Measurements from ENCODE around the gene TECPR1.

TECPR1 gene

DNA sequence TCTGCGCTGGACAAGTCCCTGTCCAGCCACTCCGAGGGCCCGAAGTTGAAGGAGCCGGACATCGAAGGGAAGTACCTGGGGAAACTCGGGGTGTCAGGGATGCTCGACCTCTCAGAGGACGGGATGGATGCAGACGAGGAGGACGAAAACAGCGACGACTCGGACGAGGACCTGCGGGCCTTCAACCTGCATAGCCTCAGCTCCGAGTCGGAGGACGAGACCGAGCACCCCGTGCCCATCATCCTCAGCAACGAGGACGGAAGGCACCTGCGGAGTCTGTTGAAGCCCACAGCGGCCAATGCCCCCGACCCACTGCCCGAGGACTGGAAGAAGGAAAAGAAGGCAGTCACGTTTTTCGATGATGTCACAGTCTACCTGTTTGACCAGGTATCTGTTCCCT lies 57.8 kb downstream of the TECPR1 start:
- Histone ChIP-seq H3F3A (ENCODE audit: insufficient read depth, low read length) (no peaks in the 10 kb centered on the region), H3K27me3 (replicated peaks; ENCODE audit: insufficient read depth, low read length) (no peaks in the 10 kb centered on the region), H4K20me1 (ENCODE audit: insufficient read depth, low read length) (no peaks in the 10 kb centered on the region), H2AFZ (ENCODE audit: low read length) (no peak overlapping the region), H3K4me2 (ENCODE audit: low read depth, low read length) (no peak overlapping the region), H3K4me3 (ENCODE audit: low read length) (no peak overlapping the region), H3K9ac (ENCODE audit: low read length) (no peak overlapping the region), H3K9me2 (replicated peaks; ENCODE audit: insufficient read depth, low read length) (no peaks in the 10 kb centered on the region), H3K4me1 (ENCODE audit: low read length) (no peaks in the 10 kb centered on the region), H3K36me3 (replicated peaks; ENCODE audit: insufficient read depth, low read length) (no peaks in the 10 kb centered on the region; the same call in 1 of the 2 replicates), H3K27ac (ENCODE audit: low read length) (no peak overlapping the region), H3K9me3 (replicated peaks; ENCODE audit: insufficient read depth, low read length) (no peaks in the 10 kb centered on the region), H3K79me2 (ENCODE audit: low read length) (peaks cover 7% of the 10 kb centered on the region; the same call in 1 of the 2 replicates)
- TF ChIP-seq EZH2 (optimal IDR thresholded peaks at IDR 0.05; ENCODE audit: low read depth, low read length): no peak
- no peak for TF ChIP-seq EZH2phosphoT487 (IDR thresholded peaks at IDR 0.05; ENCODE audit: low read length)
- TF ChIP-seq, protein P1, sequence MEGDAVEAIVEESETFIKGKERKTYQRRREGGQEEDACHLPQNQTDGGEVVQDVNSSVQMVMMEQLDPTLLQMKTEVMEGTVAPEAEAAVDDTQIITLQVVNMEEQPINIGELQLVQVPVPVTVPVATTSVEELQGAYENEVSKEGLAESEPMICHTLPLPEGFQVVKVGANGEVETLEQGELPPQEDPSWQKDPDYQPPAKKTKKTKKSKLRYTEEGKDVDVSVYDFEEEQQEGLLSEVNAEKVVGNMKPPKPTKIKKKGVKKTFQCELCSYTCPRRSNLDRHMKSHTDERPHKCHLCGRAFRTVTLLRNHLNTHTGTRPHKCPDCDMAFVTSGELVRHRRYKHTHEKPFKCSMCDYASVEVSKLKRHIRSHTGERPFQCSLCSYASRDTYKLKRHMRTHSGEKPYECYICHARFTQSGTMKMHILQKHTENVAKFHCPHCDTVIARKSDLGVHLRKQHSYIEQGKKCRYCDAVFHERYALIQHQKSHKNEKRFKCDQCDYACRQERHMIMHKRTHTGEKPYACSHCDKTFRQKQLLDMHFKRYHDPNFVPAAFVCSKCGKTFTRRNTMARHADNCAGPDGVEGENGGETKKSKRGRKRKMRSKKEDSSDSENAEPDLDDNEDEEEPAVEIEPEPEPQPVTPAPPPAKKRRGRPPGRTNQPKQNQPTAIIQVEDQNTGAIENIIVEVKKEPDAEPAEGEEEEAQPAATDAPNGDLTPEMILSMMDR (IDR thresholded peaks at IDR 0.05; ENCODE audit: low read length): no peak
- no peak for DNase-seq

DNA sequence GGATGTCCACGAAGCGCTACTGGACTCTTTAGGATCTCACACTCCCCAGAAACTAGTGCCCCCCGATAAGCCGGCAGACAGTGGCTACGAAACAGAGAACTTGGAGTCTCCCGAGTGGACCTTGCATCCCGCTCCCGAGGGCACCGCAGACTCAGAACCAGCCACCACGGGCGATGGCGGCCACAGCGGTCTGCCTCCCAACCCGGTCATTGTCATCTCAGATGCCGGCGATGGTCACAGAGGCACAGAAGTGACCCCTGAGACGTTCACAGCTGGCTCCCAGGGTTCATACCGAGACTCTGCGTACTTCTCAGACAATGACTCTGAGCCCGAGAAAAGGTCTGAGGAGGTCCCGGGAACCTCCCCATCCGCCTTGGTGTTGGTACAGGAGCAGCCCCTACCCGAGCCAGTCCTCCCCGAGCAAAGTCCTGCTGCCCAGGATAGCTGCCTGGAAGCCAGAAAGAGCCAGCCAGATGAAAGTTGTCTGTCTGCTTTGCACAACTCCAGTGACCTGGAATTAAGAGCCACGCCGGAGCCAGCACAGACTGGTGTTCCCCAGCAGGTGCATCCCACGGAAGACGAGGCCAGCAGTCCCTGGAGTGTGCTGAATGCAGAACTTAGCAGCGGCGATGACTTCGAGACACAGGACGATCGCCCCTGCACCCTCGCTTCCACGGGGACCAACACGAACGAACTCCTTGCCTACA lies 58.4 kb downstream of the TECPR1 start:
- H3K4me3 ChIP-seq (ENCODE audit: low read length): no peak overlapping the region
- 0 out of 2 replicates have a peak, but pooled peaks cover 4% of the 10 kb centered on the region for H3K79me2 ChIP-seq (ENCODE audit: low read length)
- no peaks in the 10 kb centered on the region for H3K27me3 ChIP-seq (replicated peaks; ENCODE audit: insufficient read depth, low read length)
- no peak for DNase-seq
- H3K9me3 ChIP-seq (replicated peaks; ENCODE audit: insufficient read depth, low read length): no peaks in the 10 kb centered on the region
- no peak overlapping the region for H3K27ac ChIP-seq (ENCODE audit: low read length)
- H3F3A ChIP-seq (ENCODE audit: insufficient read depth, low read length): no peaks in the 10 kb centered on the region
- no peak overlapping the region for H3K9ac ChIP-seq (ENCODE audit: low read length)
- no peak overlapping the region for H3K4me2 ChIP-seq (ENCODE audit: low read depth, low read length)
- no peak for TF ChIP-seq EZH2phosphoT487 (IDR thresholded peaks at IDR 0.05; ENCODE audit: low read length)
- TF ChIP-seq, protein P1 (IDR thresholded peaks at IDR 0.05; ENCODE audit: low read length): no peak
- no peaks in the 10 kb centered on the region; the same call in 1 of the 2 replicates for H3K36me3 ChIP-seq (replicated peaks; ENCODE audit: insufficient read depth, low read length)
- no peaks in the 10 kb centered on the region for H4K20me1 ChIP-seq (ENCODE audit: insufficient read depth, low read length)
- H3K9me2 ChIP-seq (replicated peaks; ENCODE audit: insufficient read depth, low read length): no peaks in the 10 kb centered on the region
- no peak overlapping the region for H2AFZ ChIP-seq (ENCODE audit: low read length)
- H3K4me1 ChIP-seq (ENCODE audit: low read length): no peaks in the 10 kb centered on the region

DNA sequence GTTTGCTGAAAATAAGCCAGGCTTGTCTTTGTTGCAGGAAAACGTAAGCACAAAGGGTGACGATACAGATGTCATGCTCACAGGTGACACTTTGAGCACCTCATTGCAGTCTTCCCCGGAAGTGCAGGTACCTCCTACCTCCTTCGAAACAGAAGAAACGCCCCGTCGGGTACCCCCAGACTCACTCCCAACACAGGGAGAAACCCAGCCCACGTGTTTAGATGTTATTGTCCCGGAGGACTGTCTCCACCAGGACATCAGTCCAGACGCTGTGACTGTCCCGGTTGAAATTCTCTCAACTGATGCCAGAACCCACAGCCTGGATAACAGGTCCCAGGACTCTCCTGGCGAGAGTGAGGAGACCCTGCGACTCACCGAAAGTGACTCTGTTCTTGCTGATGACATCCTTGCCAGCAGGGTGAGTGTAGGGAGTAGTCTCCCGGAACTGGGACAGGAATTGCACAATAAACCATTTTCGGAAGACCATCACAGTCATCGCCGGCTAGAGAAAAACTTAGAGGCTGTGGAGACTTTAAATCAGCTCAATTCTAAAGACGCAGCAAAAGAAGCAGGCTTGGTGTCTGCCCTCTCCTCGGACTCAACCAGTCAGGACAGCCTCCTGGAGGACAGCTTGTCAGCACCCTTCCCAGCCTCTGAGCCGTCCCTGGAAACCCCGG lies 59.1 kb downstream of the TECPR1 start:
- Histone ChIP-seq H3K9ac (ENCODE audit: low read length) (no peak overlapping the region), H3K9me3 (replicated peaks; ENCODE audit: insufficient read depth, low read length) (no peaks in the 10 kb centered on the region), H4K20me1 (ENCODE audit: insufficient read depth, low read length) (no peaks in the 10 kb centered on the region), H2AFZ (ENCODE audit: low read length) (no peak overlapping the region), H3K79me2 (ENCODE audit: low read length) (0 out of 2 replicates have a peak, but pooled peaks cover 4% of the 10 kb centered on the region), H3K4me1 (ENCODE audit: low read length) (no peaks in the 10 kb centered on the region), H3K27ac (ENCODE audit: low read length) (no peak overlapping the region), H3K27me3 (replicated peaks; ENCODE audit: insufficient read depth, low read length) (no peaks in the 10 kb centered on the region), H3K36me3 (replicated peaks; ENCODE audit: insufficient read depth, low read length) (no peaks in the 10 kb centered on the region; the same call in 1 of the 2 replicates), H3F3A (ENCODE audit: insufficient read depth, low read length) (no peaks in the 10 kb centered on the region), H3K9me2 (replicated peaks; ENCODE audit: insufficient read depth, low read length) (no peaks in the 10 kb centered on the region), H3K4me3 (ENCODE audit: low read length) (no peak overlapping the region), H3K4me2 (ENCODE audit: low read depth, low read length) (no peak overlapping the region)
- DNase-seq: no peak
- TF ChIP-seq, protein P1 (IDR thresholded peaks at IDR 0.05; ENCODE audit: low read length): no peak
- TF ChIP-seq EZH2 (optimal IDR thresholded peaks at IDR 0.05; ENCODE audit: low read depth, low read length) (no peak), EZH2phosphoT487 (IDR thresholded peaks at IDR 0.05; ENCODE audit: low read length) (no peak)
